ENCODE results near the gene IL32. TPM values are rescaled to one million over a fixed set of nuclear protein-coding genes. Genes with fewer than 3 reads are reported as not detected.

The IL32 gene
- total RNA-seq, 1 experiment from 2014 or later = 4.7 TPM

DNA sequence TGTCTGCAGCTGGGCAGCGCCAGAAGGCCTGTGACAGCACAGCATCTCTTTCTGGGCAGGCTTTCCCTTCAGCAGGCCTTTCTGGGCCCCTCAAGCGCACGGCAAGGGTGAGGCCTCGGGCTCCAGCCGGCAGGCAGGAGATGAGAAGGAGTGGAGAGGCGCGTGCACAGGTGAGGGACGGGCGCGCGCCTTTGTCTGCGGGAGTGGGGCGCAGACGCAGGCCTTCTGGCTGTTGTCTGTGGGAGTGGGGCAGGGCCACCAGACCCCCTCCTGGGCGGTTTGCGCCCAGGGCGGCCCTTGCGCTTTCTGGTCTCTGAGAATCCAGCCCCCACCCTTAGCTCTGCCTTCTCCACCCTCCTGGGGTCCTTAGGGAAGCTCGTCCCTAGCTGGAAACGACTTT is 53.4 kb downstream of the IL32 start:
- no peak overlapping the region for H3K4me3 Mint-ChIP-seq
- H3K27ac Mint-ChIP-seq = no peak overlapping the region
- TF ChIP-seq TEAD4 (CRISPR knock-in tag; IDR thresholded peaks at IDR 0.05) (no peak), ZNF138 (CRISPR knock-in tag; conservative IDR thresholded peaks at IDR 0.05) (no peak), ELF4 (CRISPR knock-in tag; IDR thresholded peaks at IDR 0.05; ENCODE audit: low read depth) (no peak), ZNF219 (CRISPR knock-in tag; IDR thresholded peaks at IDR 0.05; ENCODE audit: borderline replicate concordance) (no peak), TP53 (CRISPR knock-in tag; IDR thresholded peaks at IDR 0.05) (no peak), GABPB1 (CRISPR knock-in tag; IDR thresholded peaks at IDR 0.05) (no peak), CBFB (CRISPR knock-in tag; IDR thresholded peaks at IDR 0.05; ENCODE audit: low read depth) (no peak), KAT7 (CRISPR knock-in tag; IDR thresholded peaks at IDR 0.05; ENCODE audit: borderline replicate concordance) (no peak), JUN (CRISPR knock-in tag; IDR thresholded peaks at IDR 0.05) (no peak), ZNF416 (CRISPR knock-in tag; IDR thresholded peaks at IDR 0.05) (no peak), RELA (CRISPR knock-in tag; IDR thresholded peaks at IDR 0.05; ENCODE audit: borderline replicate concordance) (no peak), ZNF396 (CRISPR knock-in tag; IDR thresholded peaks at IDR 0.05; ENCODE audit: borderline replicate concordance) (no peak), NR3C1 (CRISPR knock-in tag; conservative IDR thresholded peaks at IDR 0.05; ENCODE audit: low read depth) (no peak), TEAD1 (CRISPR knock-in tag; IDR thresholded peaks at IDR 0.05) (no peak), ETV6 (CRISPR knock-in tag; IDR thresholded peaks at IDR 0.05) (no peak)
- TF ChIP-seq, protein P1, sequence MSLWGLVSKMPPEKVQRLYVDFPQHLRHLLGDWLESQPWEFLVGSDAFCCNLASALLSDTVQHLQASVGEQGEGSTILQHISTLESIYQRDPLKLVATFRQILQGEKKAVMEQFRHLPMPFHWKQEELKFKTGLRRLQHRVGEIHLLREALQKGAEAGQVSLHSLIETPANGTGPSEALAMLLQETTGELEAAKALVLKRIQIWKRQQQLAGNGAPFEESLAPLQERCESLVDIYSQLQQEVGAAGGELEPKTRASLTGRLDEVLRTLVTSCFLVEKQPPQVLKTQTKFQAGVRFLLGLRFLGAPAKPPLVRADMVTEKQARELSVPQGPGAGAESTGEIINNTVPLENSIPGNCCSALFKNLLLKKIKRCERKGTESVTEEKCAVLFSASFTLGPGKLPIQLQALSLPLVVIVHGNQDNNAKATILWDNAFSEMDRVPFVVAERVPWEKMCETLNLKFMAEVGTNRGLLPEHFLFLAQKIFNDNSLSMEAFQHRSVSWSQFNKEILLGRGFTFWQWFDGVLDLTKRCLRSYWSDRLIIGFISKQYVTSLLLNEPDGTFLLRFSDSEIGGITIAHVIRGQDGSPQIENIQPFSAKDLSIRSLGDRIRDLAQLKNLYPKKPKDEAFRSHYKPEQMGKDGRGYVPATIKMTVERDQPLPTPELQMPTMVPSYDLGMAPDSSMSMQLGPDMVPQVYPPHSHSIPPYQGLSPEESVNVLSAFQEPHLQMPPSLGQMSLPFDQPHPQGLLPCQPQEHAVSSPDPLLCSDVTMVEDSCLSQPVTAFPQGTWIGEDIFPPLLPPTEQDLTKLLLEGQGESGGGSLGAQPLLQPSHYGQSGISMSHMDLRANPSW (CRISPR knock-in tag; conservative IDR thresholded peaks at IDR 0.05; ENCODE audit: low read depth) = no peak
- TF ChIP-seq, protein P2, sequence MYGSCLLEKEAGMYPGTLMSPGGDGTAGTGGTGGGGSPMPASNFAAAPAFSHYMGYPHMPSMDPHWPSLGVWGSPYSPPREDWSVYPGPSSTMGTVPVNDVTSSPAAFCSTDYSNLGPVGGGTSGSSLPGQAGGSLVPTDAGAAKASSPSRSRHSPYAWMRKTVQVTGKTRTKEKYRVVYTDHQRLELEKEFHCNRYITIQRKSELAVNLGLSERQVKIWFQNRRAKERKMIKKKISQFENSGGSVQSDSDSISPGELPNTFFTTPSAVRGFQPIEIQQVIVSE (CRISPR knock-in tag; IDR thresholded peaks at IDR 0.05; ENCODE audit: borderline replicate concordance) = no peak
- TF ChIP-seq, protein P3, sequence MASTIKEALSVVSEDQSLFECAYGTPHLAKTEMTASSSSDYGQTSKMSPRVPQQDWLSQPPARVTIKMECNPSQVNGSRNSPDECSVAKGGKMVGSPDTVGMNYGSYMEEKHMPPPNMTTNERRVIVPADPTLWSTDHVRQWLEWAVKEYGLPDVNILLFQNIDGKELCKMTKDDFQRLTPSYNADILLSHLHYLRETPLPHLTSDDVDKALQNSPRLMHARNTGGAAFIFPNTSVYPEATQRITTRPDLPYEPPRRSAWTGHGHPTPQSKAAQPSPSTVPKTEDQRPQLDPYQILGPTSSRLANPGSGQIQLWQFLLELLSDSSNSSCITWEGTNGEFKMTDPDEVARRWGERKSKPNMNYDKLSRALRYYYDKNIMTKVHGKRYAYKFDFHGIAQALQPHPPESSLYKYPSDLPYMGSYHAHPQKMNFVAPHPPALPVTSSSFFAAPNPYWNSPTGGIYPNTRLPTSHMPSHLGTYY (CRISPR knock-in tag; IDR thresholded peaks at IDR 0.05) = no peak
- TF ChIP-seq, protein P4, sequence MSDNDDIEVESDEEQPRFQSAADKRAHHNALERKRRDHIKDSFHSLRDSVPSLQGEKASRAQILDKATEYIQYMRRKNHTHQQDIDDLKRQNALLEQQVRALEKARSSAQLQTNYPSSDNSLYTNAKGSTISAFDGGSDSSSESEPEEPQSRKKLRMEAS (CRISPR knock-in tag; IDR thresholded peaks at IDR 0.05) = no peak
- TF ChIP-seq, protein P5, sequence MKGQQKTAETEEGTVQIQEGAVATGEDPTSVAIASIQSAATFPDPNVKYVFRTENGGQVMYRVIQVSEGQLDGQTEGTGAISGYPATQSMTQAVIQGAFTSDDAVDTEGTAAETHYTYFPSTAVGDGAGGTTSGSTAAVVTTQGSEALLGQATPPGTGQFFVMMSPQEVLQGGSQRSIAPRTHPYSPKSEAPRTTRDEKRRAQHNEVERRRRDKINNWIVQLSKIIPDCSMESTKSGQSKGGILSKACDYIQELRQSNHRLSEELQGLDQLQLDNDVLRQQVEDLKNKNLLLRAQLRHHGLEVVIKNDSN (CRISPR knock-in tag; IDR thresholded peaks at IDR 0.05) = no peak
- no peaks in the 10 kb centered on the region for H3K9me3 Mint-ChIP-seq
- ChIA-PET CTCF (interaction anchor here (0.9 to 4.7 kb wide), 8 partner anchors 11 to 91 kb away, joined by 3 to 23 read pairs (median 4); partner anchors contain the start of gene ZNF213), POLR2A (interaction anchor here (1.0 kb wide), 1 partner anchor 20 kb away, joined by 4 read pairs; no protein-coding TSS in a partner anchor)
- DNase-seq (ENCODE audit: low spot score) (no peak), ATAC-seq (no peak)
- H3K36me3 Mint-ChIP-seq = peaks cover 26% of the 10 kb centered on the region
- peaks cover 17% of the 10 kb centered on the region for H3K4me1 Mint-ChIP-seq
- H3K27me3 Mint-ChIP-seq (ENCODE audit: low read depth) = no peaks in the 10 kb centered on the region

Other genes starting within 250 kb of the IL32 start
- 1.2 to 1.5 TPM (median 1.4 TPM) in 3 replicates for gene PRSS21, start 248.4 kb upstream of the IL32 start, total RNA-seq (2021)
- gene ZG16B, start 235.3 kb upstream of the IL32 start, total RNA-seq (2021) = not detected in 3 replicates
- gene PRSS22, start 207.5 kb upstream of the IL32 start, total RNA-seq (2021) = 2.3 to 3.9 TPM (median 3.0 TPM) in 3 replicates
- 19.7 to 25.0 TPM (median 20.7 TPM) in 3 replicates for gene FLYWCH2, start 182.4 kb upstream of the IL32 start, total RNA-seq (2021)
- 27.2 to 34.2 TPM (median 32.6 TPM) in 3 replicates for gene FLYWCH1, start 153.7 kb upstream of the IL32 start, total RNA-seq (2021)
- gene KREMEN2, start 101.4 kb upstream of the IL32 start, total RNA-seq (2021) = 7.5 to 8.6 TPM (median 8.5 TPM) in 3 replicates
- gene PAQR4, start 96.3 kb upstream of the IL32 start, total RNA-seq (2021) = 21.1 to 32.4 TPM (median 21.5 TPM) in 3 replicates
- gene PKMYT1, start 85.2 kb upstream of the IL32 start, total RNA-seq (2021) = 102 to 120 TPM (median 113 TPM) in 3 replicates
- gene CLDN9, start 52.7 kb upstream of the IL32 start, total RNA-seq (2021) = 0.87 to 1.1 TPM (median 0.92 TPM) in 3 replicates
- gene CLDN6, start 47.5 kb upstream of the IL32 start, total RNA-seq (2021) = 746 to 778 TPM (median 775 TPM) in 3 replicates
- 78.9 to 87.0 TPM (median 79.5 TPM) in 3 replicates for gene TNFRSF12A, start 45.3 kb upstream of the IL32 start, total RNA-seq (2021)
- 76.0 to 84.0 TPM (median 83.2 TPM) in 3 replicates for gene HCFC1R1, start 41.7 kb upstream of the IL32 start, total RNA-seq (2021)
- 76.5 to 94.2 TPM (median 88.7 TPM) in 3 replicates for gene THOC6, start 41.6 kb upstream of the IL32 start, total RNA-seq (2021)
- gene BICDL2, start 28.7 kb upstream of the IL32 start, total RNA-seq (2021) = 27.3 to 28.5 TPM (median 28.2 TPM) in 3 replicates
- gene MMP25, start 19.1 kb upstream of the IL32 start, total RNA-seq (2021) = 41.2 to 49.0 TPM (median 43.3 TPM) in 3 replicates
- 263 to 286 TPM (median 271 TPM) in 3 replicates for gene ZSCAN10, start 33.7 kb downstream of the IL32 start, total RNA-seq (2021)
- 17.7 to 22.7 TPM (median 21.3 TPM) in 3 replicates for gene ZNF205, start 46.9 kb downstream of the IL32 start, total RNA-seq (2021)
- 8.9 to 11.6 TPM (median 10.3 TPM) in 3 replicates for gene ZNF213, start 69.4 kb downstream of the IL32 start, total RNA-seq (2021)
- 0.27 to 0.46 TPM (median 0.44 TPM) in 3 replicates for gene OR1F1, start 122.6 kb downstream of the IL32 start, total RNA-seq (2021)
- gene ZNF200, start 169.5 kb downstream of the IL32 start, total RNA-seq (2021) = 6.8 to 9.7 TPM (median 7.2 TPM) in 3 replicates
- 0.09 to 0.21 TPM (median 0.14 TPM) in 3 replicates for gene MEFV, start 191.0 kb downstream of the IL32 start, total RNA-seq (2021)
- 24.9 to 29.5 TPM (median 27.8 TPM) in 3 replicates for gene ZNF263, start 217.9 kb downstream of the IL32 start, total RNA-seq (2021)
- 5.3 to 7.4 TPM (median 7.0 TPM) in 3 replicates for gene TIGD7, start 239.8 kb downstream of the IL32 start, total RNA-seq (2021)
- 21.8 to 31.5 TPM (median 23.5 TPM) in 3 replicates for gene ZNF75A, start 239.9 kb downstream of the IL32 start, total RNA-seq (2021)

Measured in WTC11 (cell line).